Cardiac muscle cell (in vitro differentiated cells and primary cell): ENCODE results near the gene SCFD1. TPM values are rescaled to one million over a fixed set of nuclear protein-coding genes. Genes with fewer than 3 reads are reported as not detected.

ENCODE experiments used
- DNase-seq, 2 donors: peaks; one replicate each; pipeline versions ENCODE4 v3.0.0 to v3.0.0-alpha.2; 2010 to 2017; ENCODE audit warnings: low read depth in 1 of 2, low spot score in 1 of 2
- H3K27ac ChIP-seq: fragments of 200-600 bp; sonication (generic); 2 replicates; pipeline ENCODE4 v1.5.1; 2016
- H3K27me3 ChIP-seq: fragments of 200-600 bp; sonication (generic); 2 replicates; pipeline ENCODE4 v1.6.0; 2016; ENCODE audit warnings: control low read depth
- H3K36me3 ChIP-seq: fragments of 200-600 bp; sonication (generic); 2 replicates; pipeline ENCODE4 v1.5.1; 2016; ENCODE audit warnings: control low read depth
- H3K4me1 ChIP-seq: fragments of 200-600 bp; sonication (generic); 2 replicates; pipeline ENCODE4 v1.8.1; 2017; ENCODE audit warnings: low read depth, mild to moderate bottlenecking, mixed run types
- H3K4me3 ChIP-seq: fragments of 200-600 bp; sonication (generic); 2 replicates; pipeline ENCODE4 v1.5.1; 2016; ENCODE audit warnings: mild to moderate bottlenecking
- H3K9me3 ChIP-seq: fragments of 200-600 bp; sonication (generic); 2 replicates; pipeline ENCODE4 v1.5.1; 2017; ENCODE audit warnings: low read depth, mild to moderate bottlenecking, control low read depth
- polyA plus RNA-seq: library from polyadenylated mRNA; unstranded; fragments of >200 nt; fragmentation: Nextera tagmentation; extraction: Ambion mirVana; gene quantifications from 2 replicates; pipeline ENCODE4 v1.2.1, GENCODE V29; 2016
- total RNA-seq: library from RNA; depleted of rRNA; stranded (reverse); fragments of >200 nt; gene quantifications from 2 replicates; pipeline ENCODE4 v1.2.3, GENCODE V29; 2016
- TF ChIP-seq, protein P1 (sequence below): IDR thresholded peaks from 2 replicates; pipeline ENCODE4 v1.5.1; 2012; ENCODE audit warnings: low read depth, mild to moderate bottlenecking, low read length

SCFD1 gene
- total and polyA plus RNA-seq, 2 experiments from 2014 or later: 51.7 to 76.3 TPM

DNA sequence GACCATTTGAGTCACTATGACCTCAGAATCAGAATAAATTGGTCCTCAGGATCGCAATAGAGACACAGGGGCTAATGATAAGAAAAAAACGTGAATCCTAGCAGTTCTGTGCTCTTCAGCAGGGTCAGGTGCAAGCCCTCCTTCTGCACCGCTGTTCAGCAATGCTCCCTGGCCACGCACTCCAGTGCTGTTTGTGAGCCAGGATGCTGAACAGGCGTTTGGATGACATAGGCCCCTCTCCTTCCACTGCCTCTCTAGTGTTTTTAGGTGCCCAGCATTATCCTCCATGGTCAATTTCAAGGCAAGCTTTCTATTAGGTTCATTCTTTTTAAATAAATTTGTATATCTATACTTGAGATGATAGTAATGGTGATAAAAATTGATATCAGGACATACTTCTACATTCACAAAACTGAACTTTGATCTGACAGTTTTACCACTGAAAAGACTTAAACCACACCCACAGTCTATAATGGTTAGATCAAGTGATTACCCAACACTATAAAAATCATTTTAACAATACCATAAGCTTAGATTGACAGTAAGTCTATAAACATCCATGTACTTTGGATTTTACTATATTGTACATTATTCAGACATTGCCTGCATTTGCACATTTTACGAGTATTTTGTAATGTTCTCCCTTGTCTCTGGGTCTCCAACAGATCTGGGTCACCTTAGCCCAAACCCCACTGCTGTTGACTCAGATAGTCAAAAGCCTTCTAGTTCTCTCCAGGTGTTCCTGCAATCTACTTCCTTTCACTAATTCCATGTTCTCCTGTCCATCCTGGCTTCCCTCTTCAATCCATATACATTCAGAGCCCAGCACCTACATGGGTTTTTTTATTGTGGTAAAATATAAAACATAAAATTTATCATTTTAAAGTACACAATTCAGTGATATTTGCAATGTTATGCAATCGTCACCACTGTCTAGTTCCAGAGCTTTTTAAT is 137.3 kb downstream of the SCFD1 start:
- Histone ChIP-seq H3K9me3 (peaks cover 3% of the 10 kb centered on the region), H3K36me3 (no peaks in the 10 kb centered on the region), H3K27ac (no peak overlapping the region), H3K27me3 (no peaks in the 10 kb centered on the region), H3K4me3 (no peak overlapping the region), H3K4me1 (no peaks in the 10 kb centered on the region)
- DNase-seq: no peak
- TF ChIP-seq, protein P1, sequence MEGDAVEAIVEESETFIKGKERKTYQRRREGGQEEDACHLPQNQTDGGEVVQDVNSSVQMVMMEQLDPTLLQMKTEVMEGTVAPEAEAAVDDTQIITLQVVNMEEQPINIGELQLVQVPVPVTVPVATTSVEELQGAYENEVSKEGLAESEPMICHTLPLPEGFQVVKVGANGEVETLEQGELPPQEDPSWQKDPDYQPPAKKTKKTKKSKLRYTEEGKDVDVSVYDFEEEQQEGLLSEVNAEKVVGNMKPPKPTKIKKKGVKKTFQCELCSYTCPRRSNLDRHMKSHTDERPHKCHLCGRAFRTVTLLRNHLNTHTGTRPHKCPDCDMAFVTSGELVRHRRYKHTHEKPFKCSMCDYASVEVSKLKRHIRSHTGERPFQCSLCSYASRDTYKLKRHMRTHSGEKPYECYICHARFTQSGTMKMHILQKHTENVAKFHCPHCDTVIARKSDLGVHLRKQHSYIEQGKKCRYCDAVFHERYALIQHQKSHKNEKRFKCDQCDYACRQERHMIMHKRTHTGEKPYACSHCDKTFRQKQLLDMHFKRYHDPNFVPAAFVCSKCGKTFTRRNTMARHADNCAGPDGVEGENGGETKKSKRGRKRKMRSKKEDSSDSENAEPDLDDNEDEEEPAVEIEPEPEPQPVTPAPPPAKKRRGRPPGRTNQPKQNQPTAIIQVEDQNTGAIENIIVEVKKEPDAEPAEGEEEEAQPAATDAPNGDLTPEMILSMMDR: no peak

DNA sequence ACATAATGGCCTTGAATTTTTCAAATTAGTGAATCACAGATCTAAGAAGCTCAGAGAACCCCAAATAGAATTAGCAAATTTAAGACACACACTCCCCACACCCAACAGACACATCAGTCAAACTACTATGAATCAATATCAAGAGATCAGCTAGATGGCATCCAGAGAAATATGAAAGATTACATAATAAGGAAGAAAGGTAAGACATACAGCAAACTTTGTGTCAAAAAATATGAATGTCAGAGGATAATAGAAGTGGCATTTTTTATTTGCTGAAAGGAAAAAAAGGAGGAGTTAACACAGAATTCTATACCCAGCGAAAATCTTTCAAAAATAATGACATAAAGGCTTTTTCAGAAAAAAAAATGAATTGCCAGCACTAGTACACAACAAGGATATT is 141.8 kb downstream of the SCFD1 start:
- DNase-seq: no peak
- Histone ChIP-seq H3K4me1 (no peaks in the 10 kb centered on the region), H3K9me3 (peaks cover 3% of the 10 kb centered on the region), H3K4me3 (no peak overlapping the region), H3K27ac (no peak overlapping the region), H3K36me3 (no peaks in the 10 kb centered on the region), H3K27me3 (no peaks in the 10 kb centered on the region)
- TF ChIP-seq, protein P1: no peak

GRCh38 chr14:30767624-30768023 is 145.5 kb downstream of the SCFD1 start:
- no peak for DNase-seq
- TF ChIP-seq, protein P1: no peak
- Histone ChIP-seq H3K27me3 (no peaks in the 10 kb centered on the region), H3K9me3 (no peaks in the 10 kb centered on the region), H3K36me3 (no peaks in the 10 kb centered on the region), H3K4me3 (no peak overlapping the region), H3K27ac (no peak overlapping the region), H3K4me1 (no peaks in the 10 kb centered on the region)

DNA sequence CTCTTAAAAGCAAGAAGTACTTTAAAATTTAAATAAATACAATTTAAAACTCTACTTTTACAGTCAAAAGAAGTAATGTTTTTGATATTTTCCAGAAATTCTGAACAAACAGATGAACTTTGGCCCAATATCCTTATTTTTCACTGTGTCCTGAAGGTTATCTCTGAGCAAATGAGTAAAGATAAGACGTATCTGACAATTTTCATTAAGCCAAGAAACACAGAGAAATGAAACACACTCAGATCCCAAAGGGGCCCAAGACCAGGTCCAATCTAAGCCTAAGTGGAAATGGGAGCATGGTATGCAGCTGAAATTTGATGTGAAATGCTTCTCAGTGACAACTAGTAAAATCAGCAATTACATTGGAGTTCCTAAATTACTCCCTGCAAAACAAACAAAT is 146.7 kb downstream of the SCFD1 start:
- no peak for DNase-seq
- TF ChIP-seq, protein P1: no peak
- Histone ChIP-seq H3K4me1 (no peaks in the 10 kb centered on the region), H3K36me3 (no peaks in the 10 kb centered on the region), H3K4me3 (no peak overlapping the region), H3K9me3 (no peaks in the 10 kb centered on the region), H3K27me3 (no peaks in the 10 kb centered on the region), H3K27ac (no peak overlapping the region)

GRCh38 chr14:30770376-30770775 is 148.3 kb downstream of the SCFD1 start:
- DNase-seq: no peak
- no peak overlapping the region for H3K4me3 ChIP-seq
- H3K27me3 ChIP-seq: no peaks in the 10 kb centered on the region
- TF ChIP-seq, protein P1: no peak
- no peaks in the 10 kb centered on the region for H3K36me3 ChIP-seq
- no peaks in the 10 kb centered on the region for H3K4me1 ChIP-seq
- H3K27ac ChIP-seq: no peak overlapping the region
- H3K9me3 ChIP-seq: no peaks in the 10 kb centered on the region
